Stimulated activated naive CD4-positive, alpha-beta T cell treated with Interleukin-2 at 50 U/mL for 16 hours (primary cell): Measurements from ENCODE around the gene ENKUR.
"Not testable (repeated sequence)": the region's sequence is repeated elsewhere in the genome, so short reads cannot be mapped to it uniquely, and the experiment has no call there.

ENCODE experiments used
- DNase-seq: peaks from one replicate; lab custom pipeline; 2025; lab: John Stamatoyannopoulos, UW

The ENKUR gene

DNA sequence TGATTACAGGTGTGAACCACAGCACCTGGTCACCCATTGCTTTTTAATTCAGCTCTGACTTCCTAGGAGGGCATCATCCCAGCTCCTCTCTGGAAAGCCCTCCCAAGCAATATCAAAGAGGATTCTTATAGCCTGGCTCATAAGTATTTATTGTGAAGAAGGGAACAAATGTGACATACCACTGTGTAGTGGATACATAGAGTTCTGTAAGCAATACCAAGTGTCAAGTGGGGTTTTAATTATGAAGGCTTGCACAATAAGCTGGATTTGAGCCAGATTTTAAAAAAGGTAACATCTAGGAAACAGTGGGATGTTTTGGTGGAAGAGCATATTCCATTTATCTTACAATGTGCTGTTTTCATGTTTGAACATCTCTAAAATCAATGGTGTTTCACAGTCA is 44.6 kb downstream of the ENKUR start:
- no peak for DNase-seq

DNA sequence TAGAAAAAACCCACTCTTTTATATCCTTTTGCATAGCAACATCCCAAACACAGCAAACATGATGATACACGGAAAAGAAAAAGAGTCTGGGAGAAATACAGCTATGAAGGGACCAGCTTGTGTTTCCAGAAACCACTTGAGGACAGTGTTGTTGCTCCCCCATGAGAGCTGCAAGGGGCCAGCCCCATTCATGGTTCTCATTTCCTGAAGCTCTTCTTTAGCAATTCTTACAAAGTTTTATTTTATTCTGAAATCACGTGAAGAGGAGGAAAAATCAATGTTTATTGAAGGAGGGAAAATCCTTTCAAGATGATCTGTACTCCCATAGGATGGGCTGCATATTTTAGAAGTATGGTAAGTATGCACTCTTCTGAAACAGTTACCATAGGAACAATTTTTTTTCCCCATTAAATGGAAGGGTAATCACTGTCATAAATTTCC is 46.1 kb downstream of the ENKUR start:
- no peak for DNase-seq

DNA sequence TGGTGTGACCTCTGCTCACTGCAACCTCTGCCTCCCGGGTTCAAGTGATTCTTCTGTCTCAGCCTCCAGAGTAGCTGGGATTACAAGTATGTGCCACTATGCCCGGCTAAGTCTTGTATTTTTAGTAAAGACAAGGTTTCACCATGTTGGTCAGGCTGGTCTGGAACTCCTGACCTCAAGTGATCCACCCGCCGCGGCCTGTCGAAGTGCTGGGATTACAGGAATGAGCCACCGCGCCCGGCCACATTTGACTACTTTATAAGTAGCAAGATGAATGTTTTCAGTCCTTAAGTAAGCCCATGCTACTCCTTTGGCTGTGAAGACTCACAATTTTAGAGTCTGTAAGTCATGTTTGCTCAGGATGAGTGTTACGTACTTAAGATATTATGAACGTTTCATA is 47.0 kb downstream of the ENKUR start:
- not testable (repeated sequence) for DNase-seq

DNA sequence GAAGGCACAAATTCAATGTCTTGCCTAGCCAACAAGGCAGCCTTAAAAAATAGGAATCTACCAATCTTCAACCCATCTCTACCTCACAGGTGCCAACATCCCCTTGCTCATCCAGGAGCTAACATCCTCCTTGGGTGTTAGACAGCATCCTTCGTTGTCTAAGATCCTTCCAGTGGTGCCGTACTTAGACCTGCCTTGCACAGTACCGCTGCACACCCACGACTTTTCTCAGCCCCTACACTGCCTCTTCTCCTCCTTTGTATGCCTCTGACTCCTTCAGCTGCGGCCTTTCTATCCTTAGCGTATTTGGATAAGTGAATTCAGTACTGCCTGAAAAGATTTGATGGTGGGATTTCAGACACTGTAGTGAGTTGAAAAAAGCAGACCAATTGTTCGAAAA is 47.6 kb downstream of the ENKUR start:
- DNase-seq: no peak

DNA sequence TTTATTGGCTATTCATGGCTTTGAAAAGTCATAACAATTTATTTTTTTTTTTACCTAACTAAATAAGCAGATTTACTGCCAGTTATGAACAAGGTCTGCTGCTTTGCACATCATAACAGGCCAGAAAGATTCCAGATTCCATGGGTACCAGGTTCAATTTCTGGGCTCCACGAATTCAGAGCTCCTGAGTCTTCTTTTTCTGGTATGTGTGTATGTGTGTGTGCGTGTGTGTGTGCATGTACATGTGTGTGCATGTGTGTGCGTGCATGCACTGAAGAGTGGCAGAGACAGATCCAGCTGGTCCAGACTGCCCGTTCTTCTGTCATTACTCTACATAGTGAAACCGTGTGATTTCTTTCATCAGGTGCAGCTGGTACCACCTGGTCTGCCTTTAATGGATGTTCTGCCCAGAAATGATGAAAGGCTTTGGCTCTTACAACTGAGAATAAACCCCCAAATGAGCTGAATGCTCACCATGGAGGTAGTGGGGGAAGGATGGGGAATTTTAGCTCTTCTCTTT is 48.9 kb downstream of the ENKUR start:
- no peak for DNase-seq

DNA sequence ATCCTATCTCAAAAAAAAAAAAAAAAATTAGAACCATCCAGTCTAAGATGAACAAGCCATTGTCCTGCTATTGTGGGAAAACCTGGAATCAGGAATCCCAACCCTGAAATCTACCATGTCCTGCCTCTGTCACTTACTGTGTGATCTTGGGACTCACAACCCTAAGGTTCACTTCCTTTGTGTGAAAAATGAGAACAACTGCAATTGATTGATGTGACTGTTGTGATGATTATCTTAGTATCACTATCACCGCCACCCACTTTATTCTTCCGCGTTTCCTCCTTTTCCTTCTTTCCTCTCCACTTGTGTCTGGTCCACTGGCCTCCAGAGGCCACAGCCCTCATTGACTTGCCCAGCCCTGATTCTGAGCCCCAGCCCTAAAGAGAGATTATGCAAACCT is 50.9 kb downstream of the ENKUR start:
- DNase-seq: no peak

DNA sequence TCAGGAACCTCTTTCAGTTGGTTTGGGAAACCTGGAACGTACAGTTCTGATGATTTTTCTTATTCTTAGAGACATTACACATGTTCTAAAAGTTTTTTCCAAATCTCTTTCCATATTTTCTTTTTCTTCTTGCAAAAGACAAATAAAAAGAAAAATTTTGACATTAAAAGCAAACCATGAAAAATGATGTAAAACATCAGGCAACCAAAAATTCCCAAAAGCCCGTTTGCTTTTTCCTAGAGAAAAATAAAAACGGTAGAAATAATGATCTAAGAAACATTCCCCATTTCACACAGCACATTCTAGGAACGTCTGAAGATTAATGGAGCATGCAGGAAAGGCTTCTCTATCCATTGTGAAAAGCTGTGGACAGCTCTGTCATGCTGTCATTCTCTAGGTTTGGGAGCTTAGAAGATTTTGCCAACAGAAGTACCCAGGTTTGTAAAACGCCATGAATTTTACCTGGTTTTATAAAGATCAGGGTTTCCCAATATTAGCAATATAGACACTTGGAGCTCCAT is 52.4 kb downstream of the ENKUR start:
- DNase-seq: no peak

DNA sequence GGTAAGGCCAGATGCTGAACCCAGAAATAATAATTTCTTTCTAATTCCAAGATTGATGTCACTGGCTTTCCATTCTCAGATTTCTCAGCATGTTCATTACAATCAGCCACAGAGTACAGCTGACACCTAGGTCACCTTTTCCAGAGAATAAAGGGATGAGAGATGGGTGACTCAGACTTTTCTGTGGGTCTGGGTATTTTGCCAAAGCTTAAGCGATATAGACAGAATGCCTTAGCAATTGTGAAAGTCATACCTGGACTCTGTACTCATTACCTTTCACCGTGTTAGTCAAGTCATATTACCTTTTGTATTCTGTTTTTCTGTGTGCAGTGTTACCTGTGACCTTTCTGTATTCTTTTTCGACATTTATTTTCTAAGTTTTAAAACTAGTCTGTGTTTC is 53.0 kb downstream of the ENKUR start:
- no peak for DNase-seq

DNA sequence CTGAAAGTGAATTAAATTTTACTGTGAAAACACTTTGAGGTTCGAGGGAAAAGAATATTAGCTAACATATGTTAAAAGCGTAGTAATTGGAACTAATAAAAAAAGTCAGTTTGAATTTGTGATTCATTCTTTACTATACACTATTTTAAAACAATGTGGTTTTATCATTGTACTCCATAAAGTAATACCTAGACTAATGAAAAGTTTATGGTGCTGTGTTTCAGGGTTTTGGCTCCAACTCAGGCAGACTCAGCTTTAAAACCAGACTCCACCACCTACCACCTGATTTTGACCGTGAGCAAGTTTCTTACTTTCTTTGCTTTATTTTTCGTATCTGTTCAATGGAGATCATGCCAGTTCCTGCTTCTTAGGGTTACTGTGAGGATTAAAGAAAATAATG is 54.4 kb downstream of the ENKUR start:
- DNase-seq: no peak

DNA sequence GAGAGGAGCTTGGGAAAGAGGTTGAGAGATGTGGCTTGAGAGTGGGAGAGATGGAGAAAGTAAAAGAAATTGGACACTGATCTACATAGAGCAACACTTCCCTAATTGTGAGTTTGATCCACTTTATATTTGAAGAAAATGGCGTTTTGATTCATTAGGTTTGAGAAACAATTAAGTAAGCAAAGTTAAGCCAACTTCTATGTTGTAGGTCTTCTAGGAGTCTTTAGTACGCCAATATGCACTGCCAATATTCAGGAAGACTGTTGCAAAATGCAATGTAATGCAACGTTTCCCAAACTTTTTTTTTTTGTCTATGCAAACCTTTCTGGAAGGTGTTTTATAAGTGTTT is 56.6 kb downstream of the ENKUR start:
- DNase-seq: no peak

DNA sequence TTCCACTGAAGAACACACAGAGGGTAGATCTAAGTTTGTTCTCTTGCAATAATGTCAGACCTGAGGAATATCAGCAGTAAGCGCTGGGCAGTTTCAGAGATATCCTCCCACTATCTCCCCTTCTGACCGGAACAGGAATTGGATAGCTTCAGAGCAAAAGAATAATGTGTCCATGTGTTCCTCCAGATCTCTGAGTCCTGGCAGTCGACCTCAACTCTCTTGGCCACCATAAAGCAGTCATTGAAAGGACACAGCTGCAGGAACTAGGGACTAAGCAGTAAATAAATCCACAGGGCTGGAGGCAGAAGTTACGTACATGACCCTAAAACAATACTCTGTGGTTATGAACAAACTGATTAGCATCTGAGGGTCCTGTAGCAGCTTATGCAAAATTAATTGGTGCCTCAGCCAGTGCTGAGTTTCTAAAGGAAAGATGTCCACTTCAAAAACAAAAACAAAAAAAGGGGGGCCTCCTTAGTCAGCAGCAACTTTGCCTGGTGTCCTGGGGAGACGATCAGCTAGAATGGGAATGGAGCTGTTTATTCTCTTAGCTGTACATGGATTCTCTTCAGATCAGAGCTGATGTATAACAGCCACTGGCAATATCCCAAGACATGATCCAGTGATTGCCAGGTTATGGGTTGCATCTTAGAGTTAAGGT is 57.1 kb downstream of the ENKUR start:
- no peak for DNase-seq

DNA sequence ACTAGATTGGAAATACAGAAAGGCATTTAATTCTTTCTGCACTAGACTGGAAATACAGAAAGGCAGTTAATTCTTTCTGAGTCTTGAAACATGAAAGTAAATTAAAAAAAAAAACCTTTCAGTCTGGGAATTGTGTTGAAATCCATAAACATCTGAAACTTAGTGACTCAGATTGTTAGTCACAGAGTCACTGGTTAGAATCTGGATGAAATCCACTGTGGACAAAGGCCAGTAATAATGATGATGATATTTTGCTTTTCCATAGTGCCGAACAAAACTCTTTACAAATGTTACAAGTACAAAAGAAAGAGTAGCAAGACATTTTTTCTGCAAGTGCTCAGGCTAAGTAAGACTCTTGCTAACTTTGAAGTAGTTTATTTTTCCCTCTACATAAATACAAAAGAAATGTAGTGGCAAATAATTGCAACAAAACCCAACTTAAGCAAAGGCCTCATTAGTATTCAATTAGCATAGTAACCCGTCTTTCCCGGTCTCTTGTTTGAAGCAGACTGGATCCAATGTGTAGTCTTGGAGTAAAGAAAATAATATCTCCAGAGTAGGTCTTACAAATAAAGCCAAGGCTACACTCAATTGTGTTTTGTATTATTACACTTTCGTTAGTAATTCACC is 57.8 kb downstream of the ENKUR start:
- DNase-seq: no peak

DNA sequence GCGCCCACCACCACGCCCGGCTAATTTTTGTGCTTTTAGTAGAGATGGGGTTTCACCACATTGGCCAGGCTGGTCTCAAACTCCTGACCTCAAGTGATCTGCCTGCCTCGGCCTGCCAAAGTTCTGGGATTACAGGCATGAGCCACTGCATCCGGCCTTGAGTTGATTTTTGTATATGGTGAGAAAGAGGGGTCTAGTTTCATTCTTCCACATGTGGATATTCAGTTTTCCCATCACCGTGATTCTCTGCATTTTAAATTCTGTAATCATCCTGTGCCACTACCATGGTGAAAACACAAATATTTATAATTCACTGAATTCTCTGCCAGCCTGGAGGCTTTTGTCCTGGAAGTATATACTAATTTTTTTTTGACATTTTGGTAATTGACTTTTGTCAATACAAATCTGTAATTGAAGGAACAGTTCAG is 58.3 kb downstream of the ENKUR start:
- not testable (repeated sequence) for DNase-seq

DNA sequence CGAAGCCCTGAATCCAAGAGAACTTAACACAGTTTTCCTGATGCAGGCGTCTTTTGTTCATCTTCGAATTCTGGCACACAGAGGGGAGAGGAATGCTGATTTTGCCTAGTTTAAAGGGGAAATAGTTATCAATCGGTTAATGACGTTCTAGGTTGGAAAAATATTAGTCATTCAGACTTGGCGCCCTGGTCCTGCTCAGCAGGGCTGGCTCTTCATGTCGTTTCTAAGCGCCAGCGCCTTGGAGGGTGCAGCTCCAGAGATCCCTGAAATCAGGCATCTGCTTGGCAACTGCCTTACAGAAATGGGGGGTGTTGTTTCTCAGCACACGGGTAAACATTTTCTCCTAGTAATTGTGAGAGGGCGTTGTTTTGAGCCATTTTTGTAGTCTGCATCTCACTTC is 62.3 kb downstream of the ENKUR start:
- no peak for DNase-seq

DNA sequence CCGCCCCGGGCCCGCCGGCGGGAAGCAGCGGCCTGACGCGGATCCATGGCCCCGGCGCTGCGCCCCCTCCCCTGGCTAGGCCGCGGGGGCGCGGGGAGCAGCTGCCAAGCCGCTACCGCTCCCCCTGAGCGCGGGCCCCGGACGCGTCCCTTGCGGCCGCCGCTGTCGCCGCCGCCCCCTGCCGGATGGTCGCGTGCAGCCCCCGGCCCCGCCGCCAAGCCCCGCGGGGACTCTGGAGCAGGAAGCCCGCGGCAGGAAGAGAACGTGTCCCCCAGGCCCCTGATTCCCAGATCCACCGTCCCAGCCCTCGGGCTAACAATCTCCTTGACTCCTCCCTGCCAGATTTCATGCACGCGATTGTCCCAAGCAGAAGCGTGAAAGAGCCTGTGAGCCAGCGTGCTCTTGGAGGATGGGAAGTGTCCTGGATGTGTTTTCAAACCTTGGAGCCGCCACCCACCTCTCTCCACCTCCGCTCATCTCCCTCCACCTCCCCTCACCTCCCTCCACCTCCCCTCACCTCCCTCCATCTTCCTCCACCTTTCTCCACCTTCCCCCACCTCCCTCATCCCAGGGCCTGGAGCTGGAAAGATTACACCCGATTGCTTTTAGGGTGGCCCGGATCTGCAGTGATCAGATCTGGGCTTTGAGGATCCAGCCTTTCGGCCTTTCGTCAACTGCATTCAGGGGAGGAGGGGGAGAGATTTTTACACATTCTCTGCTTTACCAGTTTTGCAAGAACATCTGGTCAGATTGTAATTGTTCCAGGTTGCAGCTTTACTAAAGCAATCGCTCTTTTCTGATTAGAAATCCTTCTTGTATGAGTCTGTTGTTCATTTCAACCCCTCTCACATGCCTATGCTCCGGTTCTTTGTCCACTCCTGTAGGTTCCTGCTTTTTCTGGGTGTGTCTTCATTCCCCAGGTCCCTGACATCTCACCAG is 63.0 kb downstream of the ENKUR start:
- DNase-seq: peak; percentile 30

DNA sequence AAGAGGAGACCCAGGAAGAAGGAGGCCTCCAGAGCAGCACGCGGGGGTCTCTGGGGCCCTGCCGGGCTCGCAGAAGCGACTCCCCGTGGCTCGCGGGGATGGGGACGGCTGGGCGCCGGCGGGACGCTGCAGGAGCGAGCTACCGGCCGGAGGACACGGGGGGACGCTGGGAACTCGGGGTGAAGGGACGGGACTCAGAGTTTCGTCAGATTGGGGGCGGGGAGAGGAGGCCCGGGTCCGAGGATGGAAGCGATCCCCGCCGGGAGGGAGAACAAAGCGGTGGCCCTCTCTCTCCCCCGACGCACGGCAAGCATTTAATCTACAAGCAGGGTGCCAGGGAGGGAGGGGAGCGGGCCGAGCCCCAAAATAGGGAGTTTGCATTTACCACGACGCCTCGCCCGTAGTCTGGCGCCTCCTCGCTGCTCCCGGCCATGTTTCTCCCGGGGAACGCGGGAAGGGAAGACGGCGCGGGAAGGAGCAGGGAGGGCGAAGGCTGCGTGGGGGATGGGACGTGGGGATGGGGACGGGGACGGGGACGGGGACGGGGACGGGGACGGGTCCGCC is 63.7 kb downstream of the ENKUR start, which contains the start of gene PRTFDC1:
PRTFDC1 (minus strand) TSS at position 464 of the 564 bp plus-strand sequence; CDS start at position 433, 31 bp downstream.
- peak; percentile 30 for DNase-seq

DNA sequence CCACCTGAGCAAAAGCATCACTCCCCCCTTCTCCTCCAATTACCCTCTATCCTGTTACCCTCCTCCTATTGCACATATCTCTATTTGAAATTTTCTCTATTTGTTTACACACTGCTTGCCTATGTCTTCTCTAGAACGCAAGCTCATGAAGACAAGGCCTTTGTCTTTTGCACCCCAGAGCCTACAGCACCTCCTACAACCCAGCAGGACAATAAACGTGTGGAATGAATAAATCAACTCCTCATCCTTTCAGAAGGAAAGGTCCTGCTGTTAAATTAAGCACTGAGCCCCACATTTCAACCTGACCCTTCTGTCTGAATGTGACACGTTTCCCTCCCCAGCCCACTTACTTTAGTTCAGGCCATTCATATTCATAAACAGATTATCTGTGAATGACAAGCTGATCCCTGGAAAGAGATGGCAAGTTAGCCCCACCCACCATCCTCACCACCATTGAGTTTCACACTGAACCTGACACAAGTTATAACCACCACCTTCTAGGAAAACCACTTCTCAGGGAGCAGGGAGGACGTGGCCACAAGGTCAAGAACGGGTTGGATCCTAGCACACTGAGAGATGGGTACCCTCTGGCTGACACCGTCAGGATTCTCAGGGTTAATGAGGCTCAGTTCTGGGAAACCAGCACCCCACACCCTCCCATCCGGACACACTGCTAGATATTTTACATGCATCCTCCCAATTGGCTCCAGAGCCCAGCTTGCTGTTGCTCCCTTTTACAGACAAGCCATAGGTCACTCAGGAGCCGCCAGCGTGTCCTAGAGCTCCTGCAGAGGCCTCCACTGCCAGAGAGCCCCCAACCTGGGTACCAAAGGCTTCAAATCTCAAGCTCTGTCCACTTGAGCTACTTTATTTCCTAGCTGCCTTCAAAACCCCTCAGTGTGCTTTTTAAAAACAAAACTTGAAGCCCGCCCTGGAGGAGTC is 64.5 kb downstream of the ENKUR start:
- no peak for DNase-seq

DNA sequence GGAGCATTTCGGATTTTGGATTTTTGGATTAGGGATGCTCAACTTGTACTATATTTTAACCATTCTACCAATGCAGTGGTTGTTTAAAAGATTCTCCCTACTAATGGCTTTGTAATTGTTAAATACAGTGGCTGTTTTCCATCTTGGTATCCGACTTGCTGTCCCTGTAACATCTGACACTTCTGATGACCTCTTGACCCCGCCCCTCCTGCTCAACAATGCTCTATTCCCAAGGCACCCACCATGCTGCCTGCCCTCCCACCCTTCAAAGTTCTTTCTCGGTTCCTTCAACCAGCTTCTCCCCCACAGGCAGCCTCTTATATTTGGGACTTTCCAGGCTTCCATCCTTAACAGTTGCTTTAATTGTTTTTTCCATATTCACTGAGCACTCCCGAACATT is 65.5 kb downstream of the ENKUR start:
- no peak for DNase-seq

DNA sequence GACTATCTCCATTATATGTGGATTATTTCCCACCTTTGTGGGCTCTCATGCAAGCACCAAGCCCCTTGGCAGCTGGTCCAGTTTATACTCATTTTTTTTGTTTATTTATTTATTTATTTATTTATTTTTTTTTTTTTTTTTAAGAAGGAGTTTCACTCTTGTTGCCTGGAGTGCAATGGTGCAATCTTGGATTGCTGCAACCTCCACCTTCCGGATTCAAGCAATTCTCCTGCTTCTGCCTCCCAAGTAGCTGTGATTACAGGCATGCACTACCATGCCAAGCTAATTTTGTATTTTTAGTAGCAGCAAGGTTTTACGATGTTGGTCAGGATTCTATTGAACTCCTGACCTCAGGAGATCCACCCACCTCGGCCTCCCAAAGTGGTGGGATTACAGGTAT is 66.3 kb downstream of the ENKUR start:
- no peak for DNase-seq

DNA sequence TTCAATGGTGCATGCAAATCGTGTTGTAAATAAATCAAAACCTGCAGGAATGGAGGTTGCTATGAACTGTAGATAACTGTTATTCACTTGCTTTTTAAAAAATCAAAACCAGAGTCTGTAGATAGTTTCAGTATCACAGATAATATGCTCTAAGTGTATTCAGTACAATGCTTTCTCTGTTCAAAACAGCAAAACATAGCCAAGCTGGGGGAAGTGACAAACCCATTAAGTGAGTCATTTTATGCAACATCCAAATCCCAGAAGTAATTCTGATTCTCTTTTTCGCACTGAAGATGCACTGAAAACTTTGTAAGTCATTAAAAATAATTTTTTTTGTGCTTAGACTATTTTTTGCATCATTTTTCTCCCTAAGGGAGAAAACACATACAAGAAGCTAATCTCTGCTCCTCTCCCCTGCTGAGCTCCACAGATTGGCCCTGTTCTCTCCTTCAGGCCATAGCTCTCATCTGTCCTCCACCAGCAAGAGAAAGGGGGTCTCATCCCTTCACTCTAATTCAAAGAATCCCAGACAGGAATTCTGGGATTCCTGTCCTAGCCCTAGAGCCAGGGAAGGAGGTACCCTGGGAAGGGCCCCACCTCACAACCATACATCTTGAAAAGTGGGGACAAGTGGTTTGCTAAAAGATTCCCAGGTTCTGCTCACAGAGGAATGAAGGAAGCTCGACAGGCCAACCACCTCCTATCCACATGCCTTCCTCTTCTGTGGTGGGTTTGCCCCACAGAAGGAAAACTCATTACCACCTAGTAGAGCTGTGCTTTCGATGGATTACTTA is 68.5 kb downstream of the ENKUR start:
- no peak for DNase-seq
